BJ (cell line): ENCODE measurements around the gene CPLX3. TPM values are rescaled to one million over a fixed set of nuclear protein-coding genes. Genes with fewer than 3 reads are reported as not detected.

Source experiments
- CTCF ChIA-PET: fragments of 350-600 bp; formaldehyde crosslinking; extraction: SDS; loops from one replicate; lab custom pipeline; 2021; ENCODE audit warnings: antibody characterized with exemption, inconsistent platforms; lab: Yijun Ruan, JAX
- POLR2A ChIA-PET: fragments of 300-600 bp; sonication (Branson Sonifier 250); formaldehyde crosslinking; extraction: SDS; loops from one replicate; lab custom pipeline; 2021; ENCODE audit warnings: antibody characterized with exemption; lab: Charles Lee
- DNase-seq: peaks from one replicate; pipeline ENCODE4 v3.0.0-alpha.2; 2011; ENCODE audit warnings: low read depth
- H3K27me3 ChIP-seq: 2 replicates; pipeline ENCODE4 v1.6.0; 2011; ENCODE audit warnings: low read length; ENCODE audit not compliant: control insufficient read depth, insufficient read depth
- H3K36me3 ChIP-seq: 2 replicates; pipeline ENCODE4 v1.5.1; 2011; ENCODE audit warnings: low read length; ENCODE audit not compliant: control insufficient read depth, insufficient read depth
- H3K4me3 ChIP-seq: 2 replicates; pipeline ENCODE4 v1.5.1; 2011; ENCODE audit warnings: low read depth, mild to moderate bottlenecking, control low read depth, low read length
- polyA plus RNA-seq: library from polyadenylated mRNA; depleted of rRNA; stranded (reverse); fragments of >200 nt; gene quantifications from 2 replicates; pipeline ENCODE4 v1.2.3, GENCODE V29; 2011
- TF ChIP-seq, protein P1 (sequence below): IDR thresholded peaks from 2 replicates; pipeline ENCODE4 v1.5.1; 2011; ENCODE audit warnings: low read depth, mild to moderate bottlenecking, control low read depth, inconsistent platforms, low read length, moderate library complexity; ENCODE audit not compliant: insufficient read depth

Gene CPLX3
- polyA plus RNA-seq, 1 experiment, result not detected

DNA sequence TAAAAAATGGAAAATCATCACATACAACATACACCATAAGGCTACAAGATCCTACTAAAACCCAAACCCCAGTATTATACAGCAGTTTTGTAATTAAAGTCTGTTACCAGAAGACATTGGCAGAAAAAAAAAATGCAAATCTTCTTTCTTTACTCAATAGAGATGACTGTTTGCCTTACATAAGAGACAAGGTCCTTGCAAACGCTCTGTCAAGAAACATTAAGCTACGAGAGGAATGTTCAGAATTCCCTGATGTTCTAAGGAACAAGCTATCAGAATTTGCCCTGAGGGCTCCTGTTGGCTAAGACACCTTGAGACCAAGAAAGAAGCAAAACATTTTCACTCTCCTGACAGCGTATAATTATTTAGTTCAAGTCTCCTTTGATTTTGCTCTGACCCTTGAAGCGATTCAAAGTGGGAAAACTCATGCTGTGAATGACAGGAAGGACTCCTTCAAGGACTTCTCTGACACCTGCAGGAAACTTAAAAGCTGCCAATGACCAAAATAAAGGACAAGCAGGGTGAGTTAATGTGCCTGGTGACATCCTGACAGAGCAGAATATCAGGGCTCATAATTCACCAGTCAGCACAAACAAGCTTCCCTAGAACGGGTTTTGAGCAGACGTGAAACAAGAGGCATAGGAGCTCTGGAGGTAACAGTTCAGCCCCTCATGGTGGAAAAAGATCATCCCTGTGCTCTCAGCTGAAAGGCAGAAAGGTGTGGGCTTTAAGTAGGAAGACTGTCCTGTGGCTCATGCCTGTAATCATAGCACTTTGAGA lies 44.2 kb downstream of the CPLX3 start:
- Histone ChIP-seq H3K4me3 (no peak overlapping the region), H3K36me3 (peaks cover 2% of the 10 kb centered on the region; the same call in 1 of the 2 replicates), H3K27me3 (no peaks in the 10 kb centered on the region)
- DNase-seq, result no peak
- POLR2A ChIA-PET, result interaction anchor here (0.5 kb wide), 1 partner anchor 24 kb away, joined by 3 read pairs; no protein-coding TSS in a partner anchor
- CTCF ChIA-PET, result interaction anchor here (0.7 to 3.5 kb wide), 6 partner anchors 12 to 363 kb away, joined by 3 to 10 read pairs (median 5); no protein-coding TSS in a partner anchor
- TF ChIP-seq, protein P1, sequence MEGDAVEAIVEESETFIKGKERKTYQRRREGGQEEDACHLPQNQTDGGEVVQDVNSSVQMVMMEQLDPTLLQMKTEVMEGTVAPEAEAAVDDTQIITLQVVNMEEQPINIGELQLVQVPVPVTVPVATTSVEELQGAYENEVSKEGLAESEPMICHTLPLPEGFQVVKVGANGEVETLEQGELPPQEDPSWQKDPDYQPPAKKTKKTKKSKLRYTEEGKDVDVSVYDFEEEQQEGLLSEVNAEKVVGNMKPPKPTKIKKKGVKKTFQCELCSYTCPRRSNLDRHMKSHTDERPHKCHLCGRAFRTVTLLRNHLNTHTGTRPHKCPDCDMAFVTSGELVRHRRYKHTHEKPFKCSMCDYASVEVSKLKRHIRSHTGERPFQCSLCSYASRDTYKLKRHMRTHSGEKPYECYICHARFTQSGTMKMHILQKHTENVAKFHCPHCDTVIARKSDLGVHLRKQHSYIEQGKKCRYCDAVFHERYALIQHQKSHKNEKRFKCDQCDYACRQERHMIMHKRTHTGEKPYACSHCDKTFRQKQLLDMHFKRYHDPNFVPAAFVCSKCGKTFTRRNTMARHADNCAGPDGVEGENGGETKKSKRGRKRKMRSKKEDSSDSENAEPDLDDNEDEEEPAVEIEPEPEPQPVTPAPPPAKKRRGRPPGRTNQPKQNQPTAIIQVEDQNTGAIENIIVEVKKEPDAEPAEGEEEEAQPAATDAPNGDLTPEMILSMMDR, result no peak

DNA sequence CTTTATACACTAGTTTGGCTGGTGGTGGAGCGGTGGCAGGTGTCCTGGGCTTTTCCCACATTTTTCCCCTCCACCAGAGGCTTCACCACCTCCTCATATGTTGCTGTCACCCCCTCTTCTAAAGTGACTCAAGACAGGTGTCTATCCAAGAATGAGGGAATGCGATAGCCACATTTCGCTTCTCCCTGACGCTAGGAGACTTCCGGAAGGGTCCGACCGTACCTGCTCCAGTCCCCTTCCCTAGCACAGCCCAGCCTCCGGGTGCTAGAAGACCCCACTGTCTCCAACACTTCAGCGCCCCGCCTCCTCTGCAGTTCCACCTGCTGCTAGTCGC lies 46.2 kb downstream of the CPLX3 start:
- TF ChIP-seq, protein P1, result no peak
- DNase-seq, result no peak
- Histone ChIP-seq H3K27me3 (peaks cover 3% of the 10 kb centered on the region; the same call in 1 of the 2 replicates), H3K36me3 (peaks cover 2% of the 10 kb centered on the region; the same call in 1 of the 2 replicates), H3K4me3 (peak overlapping the region; percentile 85)
- ChIA-PET POLR2A (no interaction called here), CTCF (interaction anchor here (1.6 kb wide), 1 partner anchor 16 kb away, joined by 7 read pairs; the partner anchor contains the start of gene MPI)

DNA sequence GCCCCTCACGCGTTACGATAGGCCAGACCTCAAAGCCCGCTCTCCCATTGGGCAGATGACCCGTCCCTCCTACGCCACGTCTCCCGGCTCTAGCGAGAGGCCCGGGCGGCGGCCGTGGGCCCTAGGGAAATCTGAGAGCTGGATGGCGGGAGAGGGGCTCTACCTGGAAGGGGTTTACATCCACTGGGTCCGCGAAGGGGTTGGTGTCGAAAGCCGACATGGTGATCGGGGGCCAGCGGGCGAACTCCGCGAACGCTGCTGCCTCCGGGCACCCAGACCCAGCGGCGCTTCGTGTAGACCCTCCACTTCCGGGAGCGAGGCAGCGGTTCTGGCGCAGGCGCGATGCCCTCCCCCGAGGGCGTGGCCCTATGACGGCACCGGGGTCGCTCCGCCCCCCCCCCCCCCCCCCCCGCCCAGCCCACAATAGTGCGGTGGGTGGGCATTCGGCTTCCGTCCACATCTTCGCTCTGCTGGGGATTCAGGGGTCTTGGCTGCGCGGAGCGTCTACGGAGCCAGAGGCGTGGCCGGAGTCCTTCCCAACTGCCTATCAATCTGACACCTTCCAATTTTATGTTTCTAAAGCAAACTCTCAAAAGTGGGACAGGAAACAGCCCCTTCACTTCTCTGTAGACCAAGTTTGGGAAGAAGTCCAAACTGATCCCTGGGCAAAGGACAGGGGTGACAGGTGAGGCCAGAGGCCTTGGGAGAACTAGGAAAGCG lies 46.8 kb downstream of the CPLX3 start, which contains the start of gene SCAMP2:
TSS of gene SCAMP2 (minus strand) at position 330 of the 720 bp plus-strand sequence. CDS start at position 220, 110 bp downstream.
- peak; percentile 59 for DNase-seq
- ChIA-PET POLR2A (no interaction called here), CTCF (interaction anchor here (1.6 kb wide), 1 partner anchor 16 kb away, joined by 7 read pairs; the partner anchor contains the start of gene MPI)
- peak within 1 kb of the TSS; percentile 85 for H3K4me3 ChIP-seq
- TF ChIP-seq, protein P1, result no peak
- peaks cover 3% of the 10 kb centered on the region; the same call in 1 of the 2 replicates for H3K27me3 ChIP-seq
- peaks cover 1% of the 10 kb centered on the region; the same call in 1 of the 2 replicates for H3K36me3 ChIP-seq

DNA sequence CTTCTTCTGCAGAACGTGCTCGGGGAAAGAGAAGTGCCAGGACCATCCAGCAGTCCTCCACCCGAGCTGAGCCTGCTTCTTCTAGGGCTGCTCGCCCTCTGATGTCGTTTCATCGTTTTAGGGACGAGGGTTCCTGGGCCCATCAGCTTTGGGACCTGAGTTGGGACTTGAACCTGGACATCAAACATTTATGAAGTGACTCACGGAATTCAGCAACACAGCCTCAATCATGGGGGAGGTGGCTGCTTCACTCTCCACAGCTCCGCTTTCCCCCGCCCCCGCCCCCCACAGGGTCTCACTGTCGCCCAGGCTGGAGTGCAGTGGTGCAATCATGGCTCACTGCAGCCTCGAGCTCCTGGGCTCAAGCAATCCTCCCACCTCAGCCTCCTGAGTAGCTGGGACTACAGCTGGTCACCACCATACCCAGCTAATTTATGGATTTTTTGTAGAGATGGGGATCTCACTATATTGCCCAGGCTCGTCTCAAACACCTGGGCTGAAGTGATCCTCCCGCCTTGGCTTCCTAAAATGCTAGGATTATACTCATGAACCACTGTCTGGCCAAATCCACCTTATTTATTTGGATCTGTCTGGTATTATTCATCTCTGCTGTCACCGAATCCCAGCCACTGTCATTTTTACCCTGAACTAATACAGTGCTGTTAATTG lies 47.5 kb downstream of the CPLX3 start:
- TF ChIP-seq, protein P1, result no peak
- H3K4me3 ChIP-seq, result peak overlapping the region; percentile 85
- H3K36me3 ChIP-seq, result no peaks in the 10 kb centered on the region
- H3K27me3 ChIP-seq, result peaks cover 3% of the 10 kb centered on the region; the same call in 1 of the 2 replicates
- DNase-seq, result no peak
- ChIA-PET POLR2A (no interaction called here), CTCF (interaction anchor here (1.6 kb wide), 1 partner anchor 15 kb away, joined by 7 read pairs; the partner anchor contains the start of gene MPI)
